HG02623 (cell line): ENCODE measurements around the gene GRIP1.

ENCODE experiments used
- ATAC-seq: cut with Tn5 transposase; IDR thresholded peaks from one replicate; pipeline ENCODE4 v1.9.1; 2021; ENCODE audit warnings: moderate library complexity; ENCODE audit not compliant: unreplicated experiment

The GRIP1 gene

DNA sequence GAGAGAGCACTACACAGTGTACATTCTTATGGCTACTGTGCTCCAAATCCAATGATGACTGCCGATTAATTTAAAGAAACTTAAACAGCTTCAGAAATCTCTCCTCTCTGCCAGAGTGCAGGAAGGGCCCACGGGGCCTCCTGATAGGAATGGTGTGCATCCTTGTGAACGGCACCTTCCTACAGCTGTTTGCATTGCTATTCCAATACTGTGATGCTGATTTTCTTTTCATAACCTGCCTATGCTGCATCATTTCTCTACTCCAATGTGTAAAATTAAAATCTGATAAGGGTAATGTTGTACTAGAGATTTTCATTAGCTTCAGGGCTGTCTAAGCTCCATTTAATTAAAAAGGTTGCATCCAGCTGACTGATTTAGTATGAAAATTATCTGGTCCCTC, 217.5 kb downstream of the GRIP1 start:
- no peak for ATAC-seq

DNA sequence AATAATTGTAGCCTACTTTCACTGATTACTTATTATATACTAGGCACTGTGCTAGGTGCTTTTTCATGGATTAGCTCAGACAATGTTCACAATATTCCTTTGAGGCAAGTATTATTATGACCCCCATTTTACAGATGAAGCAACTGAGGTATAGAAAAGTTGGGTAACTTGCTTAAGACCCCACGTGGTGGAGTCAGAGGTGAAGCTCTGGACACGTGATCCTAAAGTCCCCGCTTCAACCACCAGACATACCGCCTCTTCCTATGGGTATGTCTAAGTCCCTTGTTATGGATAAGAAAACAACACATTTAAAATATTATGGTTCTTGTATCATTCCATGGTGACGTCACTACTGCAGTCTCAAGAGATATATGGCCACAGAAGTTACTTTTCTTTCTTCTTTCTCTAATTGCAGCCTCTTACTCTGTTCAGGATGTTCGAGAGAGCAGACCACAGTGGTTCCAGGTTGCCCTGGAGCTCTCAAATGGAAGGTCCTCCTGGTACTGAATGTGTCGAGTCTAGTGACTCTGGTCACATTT, 218.9 kb downstream of the GRIP1 start:
- ATAC-seq = no peak

DNA sequence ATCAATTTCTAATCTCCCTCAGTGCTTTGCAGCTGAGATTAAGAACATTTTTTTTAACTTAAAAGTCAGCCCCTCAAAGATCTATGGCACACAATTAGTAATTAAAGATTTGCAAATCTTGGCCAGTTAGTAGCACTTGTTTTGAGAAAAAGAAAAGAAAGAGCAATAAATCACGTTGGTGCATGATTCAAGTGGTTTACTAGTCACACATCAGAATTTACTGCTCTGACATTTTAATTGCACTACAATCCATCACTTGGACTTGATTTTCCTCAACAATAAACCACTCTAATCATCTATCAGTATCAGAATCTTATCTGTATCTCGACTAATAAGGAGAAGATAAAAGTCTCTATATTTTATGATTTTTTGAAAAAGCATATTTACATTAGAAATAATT, 222.3 kb downstream of the GRIP1 start:
- ATAC-seq = no peak

DNA sequence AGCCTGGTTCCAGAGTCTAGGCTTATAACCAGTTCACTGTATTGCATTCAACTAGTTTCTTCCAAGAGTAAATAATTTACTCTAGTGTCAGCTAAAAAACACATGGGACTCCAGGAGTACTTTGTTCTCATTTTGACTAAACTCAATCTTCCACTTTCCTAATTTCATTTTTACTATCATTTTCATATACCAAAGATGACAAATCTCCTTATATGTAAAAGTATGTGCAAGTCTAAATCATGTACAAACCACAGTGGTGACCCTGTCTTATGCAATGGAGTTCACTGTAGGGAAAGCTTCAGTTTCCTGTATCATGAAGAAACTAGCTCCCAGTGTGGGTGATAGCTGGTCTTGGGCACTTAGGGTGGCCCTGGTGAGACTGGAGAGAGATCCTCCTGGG, 225.0 kb downstream of the GRIP1 start:
- peak; percentile 73 for ATAC-seq

DNA sequence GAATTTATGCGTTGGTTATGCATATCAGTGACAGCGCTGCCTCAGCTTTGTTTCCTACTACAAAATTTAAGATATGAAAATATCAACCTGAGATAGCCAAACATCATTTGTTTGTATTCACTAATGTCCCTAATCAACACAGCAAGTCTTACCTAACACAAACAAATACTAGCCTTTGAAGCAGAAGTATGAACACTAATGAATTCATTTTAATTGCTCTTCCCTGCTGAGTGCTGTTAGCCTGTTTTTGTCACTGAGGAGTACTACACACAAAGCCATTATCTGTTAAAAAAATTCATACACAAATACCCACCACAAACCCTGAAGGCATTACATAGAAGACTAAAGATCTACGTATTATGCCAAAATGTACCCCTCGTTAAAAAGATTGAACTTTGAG, 225.8 kb downstream of the GRIP1 start:
- ATAC-seq = no peak

DNA sequence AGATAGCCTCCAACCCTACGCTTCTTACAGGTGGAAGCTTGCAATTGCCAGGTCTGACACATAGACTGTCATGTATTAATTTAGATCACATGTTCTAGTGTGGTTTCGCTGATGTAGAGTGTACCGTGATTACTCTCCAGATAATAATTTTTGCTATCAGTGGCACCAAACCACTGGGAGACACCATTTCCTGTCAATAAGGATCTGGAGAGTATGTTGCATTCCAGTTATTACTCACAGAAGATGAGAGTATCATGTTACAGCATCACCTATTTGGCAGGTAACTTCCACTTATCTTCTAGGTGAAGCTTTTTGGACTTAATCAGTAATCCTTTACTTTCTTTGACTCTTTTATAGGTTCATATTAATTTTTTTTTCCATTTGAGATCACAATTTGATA, 229.3 kb downstream of the GRIP1 start:
- no peak for ATAC-seq

DNA sequence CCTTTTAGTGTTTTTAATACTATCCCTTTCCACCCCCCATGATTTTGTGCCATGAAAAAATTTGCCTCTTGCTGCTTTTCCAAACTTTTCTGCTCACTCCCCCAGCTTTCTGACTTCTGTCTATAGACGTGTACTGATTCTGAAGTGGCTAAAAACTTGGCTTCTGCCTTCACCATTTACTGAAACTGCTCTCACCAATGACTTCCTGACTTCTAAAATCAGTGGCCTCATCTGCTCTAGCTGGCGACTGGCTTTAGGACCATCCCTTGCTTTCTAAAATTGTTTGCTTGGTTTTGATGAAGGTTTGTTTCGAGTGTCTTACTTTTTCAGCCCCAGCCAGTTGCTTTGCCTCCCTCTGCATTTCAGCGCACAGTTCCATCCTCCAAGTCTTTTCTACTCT, 231.2 kb downstream of the GRIP1 start:
- no peak for ATAC-seq

DNA sequence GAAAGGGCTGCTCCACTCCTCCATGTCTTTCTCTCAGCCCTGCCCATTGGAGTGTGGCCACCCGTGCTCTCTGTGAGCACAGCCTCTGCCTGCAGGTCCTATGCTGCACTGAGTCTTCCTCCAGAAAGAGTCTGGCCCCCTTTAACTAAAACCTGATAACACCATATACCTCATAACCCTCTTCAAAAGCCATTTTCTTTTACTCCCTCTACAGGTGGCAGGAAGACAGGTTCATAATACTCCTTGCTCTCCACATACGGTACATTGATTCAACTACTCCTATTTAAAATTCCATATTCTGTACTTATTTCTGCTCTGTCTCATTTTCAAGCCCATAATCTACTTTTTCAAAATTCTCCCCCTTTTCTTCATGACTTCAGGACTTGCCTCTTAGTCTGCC, 232.6 kb downstream of the GRIP1 start:
- ATAC-seq = no peak

DNA sequence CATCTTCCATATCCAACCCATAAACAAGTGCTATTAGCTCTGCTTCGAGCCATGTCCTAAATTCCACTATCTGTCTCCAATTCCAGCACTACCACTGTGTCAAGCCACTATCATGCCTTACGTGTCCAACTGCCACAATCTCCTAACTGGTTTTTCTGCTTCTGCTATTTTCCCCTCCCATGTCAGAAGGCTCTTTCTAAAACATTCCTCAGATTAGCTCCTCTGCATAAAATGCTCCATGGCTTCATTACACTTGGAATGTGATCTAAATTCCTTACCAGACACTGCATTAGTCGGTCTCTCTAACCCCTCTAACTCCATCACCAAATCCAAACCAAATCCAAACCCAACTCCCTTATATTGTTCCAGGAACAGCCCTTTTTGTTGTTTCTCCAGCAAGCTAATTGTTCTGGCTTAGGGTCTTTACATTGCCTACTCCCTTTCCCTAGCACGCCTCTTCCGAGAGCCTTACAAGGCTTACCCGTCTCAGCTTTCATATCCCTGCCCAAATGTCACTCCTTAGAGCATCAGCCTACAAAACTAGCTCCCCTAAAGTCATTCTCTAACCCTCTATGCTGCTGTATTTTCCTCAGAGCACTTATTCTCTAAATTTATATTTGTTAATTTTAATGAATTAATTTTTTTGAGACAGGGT, 236.8 kb downstream of the GRIP1 start:
- ATAC-seq = no peak

DNA sequence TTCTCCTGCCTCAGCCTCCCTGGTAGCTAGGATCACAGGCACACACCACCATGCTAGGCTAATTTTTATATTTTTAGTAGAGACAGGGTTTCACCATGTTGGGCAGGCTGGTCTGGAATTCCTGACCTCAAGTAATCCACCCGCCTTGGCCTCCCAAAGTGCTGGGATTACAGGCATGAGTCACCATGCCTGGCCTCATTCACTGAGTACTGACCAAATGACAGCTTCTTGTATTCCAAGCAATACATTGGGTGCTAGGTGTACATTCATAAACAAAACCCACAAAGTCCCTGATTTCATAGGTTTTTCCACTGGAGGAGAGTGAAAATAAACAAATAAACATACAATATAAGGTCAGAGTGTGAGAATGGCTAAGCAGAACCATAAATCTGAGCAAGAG, 240.3 kb downstream of the GRIP1 start:
- ATAC-seq = no peak

DNA sequence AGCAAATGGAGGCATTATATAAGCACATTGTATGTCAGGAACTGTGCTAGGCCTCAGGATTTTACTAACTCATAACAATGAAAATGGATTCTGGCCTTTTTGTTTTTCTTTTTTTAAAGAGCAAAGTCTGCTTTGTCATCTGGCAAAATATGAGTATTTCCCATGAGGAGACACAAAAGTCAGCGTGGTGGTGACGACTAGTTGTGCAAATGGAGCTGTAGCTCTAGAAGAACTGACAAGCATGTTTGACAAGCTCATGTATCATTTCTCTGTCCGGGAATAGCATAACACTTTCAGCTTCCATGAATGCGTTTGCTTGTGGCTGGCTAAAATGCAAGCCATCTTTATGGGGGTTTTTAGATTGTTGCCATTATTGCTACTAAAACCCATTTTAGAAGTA, 248.8 kb downstream of the GRIP1 start:
- no peak for ATAC-seq

DNA sequence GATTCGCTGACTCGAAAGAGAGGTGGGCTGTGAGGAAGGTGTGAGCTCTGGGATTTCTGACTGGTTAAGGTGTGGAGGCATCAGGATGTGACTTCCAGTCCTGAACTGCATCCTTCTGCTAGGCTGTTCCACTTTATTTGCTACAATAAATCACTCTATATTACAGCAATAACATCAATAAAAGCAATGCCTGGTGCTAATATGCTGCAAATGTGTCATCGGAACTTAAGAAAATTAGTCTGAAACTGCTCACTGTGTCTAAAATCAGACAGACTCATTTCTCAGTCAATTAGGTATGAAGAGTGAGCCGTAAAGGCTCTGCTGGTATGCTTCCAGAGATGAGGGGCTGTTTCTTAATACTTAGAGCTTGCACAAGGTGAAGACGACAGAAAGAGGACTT, 250.0 kb downstream of the GRIP1 start:
- ATAC-seq = no peak

DNA sequence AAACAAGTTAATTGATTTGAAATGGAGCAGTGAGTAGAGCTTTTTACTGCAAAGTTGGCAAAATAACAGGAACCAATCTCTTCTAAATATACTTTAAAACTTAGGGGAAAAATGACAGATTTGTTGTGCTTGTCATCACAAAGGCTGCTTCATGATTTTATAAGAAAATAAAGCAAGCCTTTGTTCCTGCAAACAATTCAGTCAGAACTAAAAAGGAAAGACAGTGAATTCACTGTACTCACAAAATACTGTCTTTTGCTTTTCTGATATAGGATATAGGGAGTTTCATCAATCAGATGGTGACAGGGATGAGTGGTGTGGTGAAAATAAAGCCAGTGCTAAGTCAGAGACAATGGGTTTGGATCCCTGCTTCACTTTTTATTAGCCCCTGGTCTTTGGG, 250.6 kb downstream of the GRIP1 start:
- ATAC-seq = no peak

DNA sequence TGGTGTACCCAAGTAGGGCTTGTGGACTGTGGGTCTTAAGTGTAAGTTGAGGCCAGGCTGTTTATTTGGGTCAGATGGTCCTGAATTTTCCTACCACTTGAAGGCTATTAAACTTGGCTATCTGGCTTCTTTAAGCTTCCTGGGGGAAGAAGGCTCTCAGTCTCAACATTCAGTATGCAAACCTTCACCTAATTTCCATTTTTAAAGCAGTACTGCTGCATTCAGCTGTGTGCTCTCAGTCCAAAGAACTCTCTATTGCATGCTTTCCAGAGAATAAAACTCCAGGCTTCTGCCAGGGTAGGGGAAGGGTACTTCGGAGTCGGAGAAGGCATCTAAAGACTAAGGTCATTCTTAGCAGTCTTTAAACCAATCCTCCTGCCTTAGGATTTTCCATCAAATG, 252.2 kb downstream of the GRIP1 start:
- no peak for ATAC-seq

DNA sequence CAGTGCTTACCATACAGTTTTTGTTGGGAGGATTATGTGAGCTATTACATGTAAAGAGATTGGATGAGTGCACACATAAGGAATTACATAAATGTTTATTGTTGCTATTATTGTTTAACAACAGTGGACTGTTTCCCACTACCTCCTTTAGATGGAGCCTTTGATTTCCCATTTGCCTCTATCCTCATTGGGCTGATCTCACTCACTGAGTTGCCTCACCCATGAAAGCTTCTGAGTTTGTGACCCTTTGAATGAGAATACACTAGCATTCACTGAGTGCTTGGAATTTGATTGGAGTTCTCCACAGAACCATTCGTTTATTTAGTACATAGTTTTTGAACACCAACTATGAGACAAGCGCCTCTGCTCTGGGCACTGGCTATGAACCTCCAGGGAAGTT, 255.6 kb downstream of the GRIP1 start:
- ATAC-seq = no peak

DNA sequence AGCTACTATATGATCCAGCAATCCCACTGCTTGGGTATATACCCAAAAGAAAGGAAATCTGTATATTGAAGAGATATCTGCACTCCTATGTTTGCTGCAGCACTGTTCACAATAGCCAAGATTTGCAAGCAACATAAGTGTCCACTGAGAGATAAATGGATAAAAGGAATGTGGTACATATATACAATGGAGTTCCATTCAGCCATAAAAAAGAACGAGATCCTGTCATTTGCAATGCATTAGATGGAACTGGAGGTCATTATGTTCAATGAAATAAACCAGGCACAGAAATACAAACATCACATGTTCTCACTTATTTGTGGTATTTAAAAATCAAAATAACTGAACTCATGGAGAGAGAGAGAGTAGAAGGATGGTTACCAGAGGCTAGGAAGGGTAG, 260.0 kb downstream of the GRIP1 start:
- ATAC-seq = no peak

DNA sequence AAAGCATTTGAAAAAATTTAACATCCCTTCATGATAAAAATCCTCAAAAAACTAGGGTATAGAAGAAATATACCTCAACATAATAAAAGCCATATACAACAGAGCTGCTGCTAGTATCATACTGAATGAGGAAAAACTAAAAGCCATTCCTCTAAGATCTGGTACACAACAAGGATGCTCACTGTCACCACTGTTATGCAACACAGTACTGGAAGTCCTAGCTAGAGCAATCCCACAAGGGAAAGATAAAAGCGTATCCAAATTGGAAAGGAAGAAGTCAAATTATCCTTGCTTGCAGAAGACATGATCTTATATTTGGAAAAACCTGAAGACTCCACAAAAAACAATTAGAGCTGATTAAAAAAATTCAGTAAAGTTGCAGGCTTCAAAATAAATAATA, 261.7 kb downstream of the GRIP1 start:
- no peak for ATAC-seq

DNA sequence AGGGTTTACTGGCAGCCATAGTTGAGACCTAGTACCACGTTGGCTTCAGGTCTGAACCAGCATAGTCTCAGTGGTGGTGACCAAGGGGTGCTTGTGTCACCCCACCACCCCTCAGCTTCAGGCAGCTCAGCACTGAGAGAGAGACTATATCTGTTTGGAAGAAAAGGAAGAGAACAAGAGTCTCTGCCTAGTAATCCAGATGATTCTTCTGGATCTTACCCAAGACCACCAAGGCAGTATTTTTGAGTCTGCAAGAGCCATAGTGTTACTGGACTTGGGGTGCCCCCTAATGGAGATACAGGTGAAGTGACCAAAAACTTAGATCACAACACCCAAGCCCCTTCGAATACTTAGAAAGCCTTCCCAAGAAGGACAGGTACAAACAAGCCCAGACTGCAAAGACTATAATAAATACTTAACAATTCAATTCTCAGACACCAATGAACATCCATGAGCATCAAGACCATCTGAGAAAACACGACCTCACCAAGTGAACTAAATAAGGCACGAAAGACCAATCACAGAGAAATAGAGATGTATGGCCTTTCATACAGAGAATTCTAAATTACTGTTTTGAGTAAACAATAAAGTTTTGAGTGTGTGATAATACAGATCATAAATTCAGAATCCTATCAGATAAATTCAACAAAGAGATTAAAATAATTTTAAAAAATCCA, 269.5 kb downstream of the GRIP1 start:
- peak; percentile 66 for ATAC-seq

DNA sequence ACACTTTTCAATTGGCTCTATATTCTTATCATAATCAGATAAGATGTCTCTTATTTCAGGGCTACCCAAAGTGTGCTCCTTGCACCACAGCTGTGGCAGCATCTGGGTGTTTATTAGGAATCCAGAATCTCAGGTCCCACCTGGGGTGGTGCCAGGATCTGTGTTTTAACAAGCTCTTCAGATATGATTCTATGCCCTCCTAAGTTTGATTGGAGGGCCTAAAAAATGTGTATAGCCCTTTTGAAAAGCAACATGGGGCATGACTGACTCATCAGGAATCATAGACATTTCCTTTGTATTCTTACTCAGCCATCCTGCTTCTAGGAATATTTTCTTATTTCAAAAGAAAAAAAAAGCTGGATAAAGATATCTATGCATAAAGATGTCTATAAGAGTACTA, 273.5 kb downstream of the GRIP1 start:
- ATAC-seq = no peak

DNA sequence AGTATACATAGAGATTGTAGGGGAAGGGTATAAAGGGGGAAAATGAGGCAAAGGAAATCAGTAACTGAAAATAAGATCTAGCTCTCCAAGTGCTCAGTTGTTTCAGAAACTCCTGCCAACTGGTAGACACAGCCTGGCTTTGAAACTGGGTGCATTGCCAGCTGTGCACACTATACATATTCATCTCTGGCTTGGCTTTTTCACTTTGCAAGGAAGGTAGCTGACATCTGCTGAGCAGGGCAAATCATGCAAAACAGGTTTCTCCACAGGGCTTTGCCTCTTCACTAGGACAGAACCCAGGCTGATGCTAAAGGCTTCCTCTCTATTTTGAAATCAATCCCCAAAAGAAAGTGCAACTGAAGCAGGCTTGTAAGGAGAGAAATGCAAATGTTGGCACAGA, 275.1 kb downstream of the GRIP1 start:
- ATAC-seq = peak; percentile 78

DNA sequence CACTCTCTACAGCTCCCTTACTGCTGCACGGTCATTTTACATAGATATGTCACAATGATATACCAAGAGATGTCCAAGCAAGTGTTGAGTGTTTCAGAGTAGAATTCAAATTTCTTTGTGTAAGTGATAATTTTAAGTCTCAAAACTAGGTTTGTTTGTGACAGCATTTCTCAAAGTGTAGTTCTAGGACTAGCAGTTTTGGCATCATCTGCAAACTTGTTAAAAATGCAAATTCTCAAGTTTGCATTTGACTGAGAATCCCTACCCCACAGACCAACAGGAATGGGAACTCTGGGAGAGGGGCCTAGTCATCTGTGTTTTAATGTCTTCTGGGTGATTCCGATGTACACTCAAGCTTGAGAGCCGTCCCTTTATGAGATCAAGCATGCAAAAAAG, 279.0 kb downstream of the GRIP1 start:
- ATAC-seq = no peak

DNA sequence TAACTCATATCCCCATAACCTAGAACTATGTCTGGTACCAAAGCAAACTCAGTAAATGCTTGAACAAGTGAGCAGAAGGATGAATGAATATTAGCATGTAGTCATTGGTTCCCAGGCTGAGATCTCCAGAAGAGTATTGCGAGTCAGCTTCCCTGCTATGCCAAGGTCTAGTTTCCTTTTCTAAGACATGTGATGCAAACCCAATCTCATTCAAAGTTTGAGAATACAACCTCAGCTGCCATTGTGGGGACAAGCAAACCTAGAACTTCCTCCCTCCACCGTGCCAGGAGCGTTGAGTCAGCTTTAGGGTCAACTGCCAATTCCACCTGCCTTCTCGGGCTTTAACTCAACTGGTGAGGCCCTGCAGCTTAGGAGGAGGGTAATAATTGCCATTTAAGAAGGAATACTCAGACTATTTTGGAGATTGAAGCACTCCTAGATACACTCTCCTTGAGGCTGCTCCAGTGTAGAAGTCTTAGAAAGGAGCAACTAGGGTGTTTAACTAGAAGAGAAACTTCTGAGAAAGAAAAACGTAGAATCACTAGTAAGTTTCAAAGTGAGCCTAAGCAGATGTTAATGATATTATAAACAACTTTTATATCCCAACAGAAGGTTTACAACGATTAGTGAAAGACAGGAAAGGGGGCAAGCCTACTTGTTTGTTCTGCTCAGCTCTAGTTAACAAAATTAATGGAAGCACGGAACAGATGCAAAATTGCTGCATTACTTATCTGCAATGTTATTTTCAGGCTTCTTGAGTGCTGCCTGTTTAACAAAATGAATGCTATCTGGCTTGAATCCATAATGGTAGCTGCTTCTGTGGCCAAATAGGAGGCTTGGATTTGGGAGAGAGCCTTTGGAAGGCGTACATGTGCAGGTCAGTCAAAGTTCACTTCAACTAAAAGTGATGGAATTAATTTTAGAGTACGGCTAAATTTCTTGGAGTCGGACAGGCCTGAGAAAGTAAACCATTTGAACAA, 279.7 kb downstream of the GRIP1 start:
- no peak for ATAC-seq
